ACC112 (cell line): ENCODE measurements around the gene GNAT1.
A peak's percentile ranks its signal among the peaks of the same experiment; 100 is the strongest.

Experiments used
- H2AFZ ChIP-seq: fragments of 200-600 bp; sonication (generic); one replicate; pipeline ENCODE4 v1.6.0; 2017; ENCODE audit warnings: antibody characterized with exemption, low read length; ENCODE audit not compliant: unreplicated experiment
- H3K27ac ChIP-seq: fragments of 200-600 bp; sonication (generic); 2 replicates; pipeline ENCODE4 v1.5.1; 2014; ENCODE audit warnings: low read depth, mild to moderate bottlenecking, antibody characterized with exemption, low read length, moderate library complexity
- H3K27me3 ChIP-seq: fragments of 200-600 bp; sonication (generic); 2 replicates; pipeline ENCODE4 v1.6.1; 2014; ENCODE audit warnings: mild to moderate bottlenecking, antibody characterized with exemption, low read length, moderate library complexity, mixed read lengths; ENCODE audit not compliant: insufficient read depth
- H3K36me3 ChIP-seq: fragments of 200-600 bp; sonication (generic); 2 replicates; pipeline ENCODE4 v1.6.1; 2016; ENCODE audit warnings: mild to moderate bottlenecking, antibody characterized with exemption, low read length, moderate library complexity, mixed read lengths; ENCODE audit not compliant: insufficient read depth
- H3K4me1 ChIP-seq: fragments of 200-600 bp; sonication (generic); one replicate; pipeline ENCODE4 v1.6.1; 2016; ENCODE audit warnings: low read length, mixed read lengths; ENCODE audit not compliant: insufficient read depth, unreplicated experiment, control insufficient read depth
- H3K4me3 ChIP-seq: fragments of 200-600 bp; sonication (generic); 2 replicates; pipeline ENCODE4 v1.5.1; 2014; ENCODE audit warnings: mild to moderate bottlenecking, low read depth, low read length
- H3K79me2 ChIP-seq: fragments of 200-600 bp; sonication (generic); one replicate; pipeline ENCODE4 v1.6.0; 2016; ENCODE audit warnings: low read length; ENCODE audit not compliant: control insufficient read depth, unreplicated experiment, insufficient read depth

GNAT1 gene

GRCh38 chr3:50154840-50155490, 36.4 kb upstream of the GNAT1 start, which contains the start of gene SEMA3F:
Gene SEMA3F, plus strand, starts transcription at chr3:50155324. Its CDS starts 4,299 bp downstream, at chr3:50159623.
- Histone ChIP-seq H2AFZ (no peak within 1 kb of the TSS), H3K27ac (no peak within 1 kb of the TSS), H3K36me3 (no peaks in the 10 kb centered on the region), H3K4me3 (peak within 1 kb of the TSS; percentile 79), H3K27me3 (no peaks in the 10 kb centered on the region), H3K4me1 (peaks cover 35% of the 10 kb centered on the region), H3K79me2 (peaks cover 19% of the 10 kb centered on the region)

DNA sequence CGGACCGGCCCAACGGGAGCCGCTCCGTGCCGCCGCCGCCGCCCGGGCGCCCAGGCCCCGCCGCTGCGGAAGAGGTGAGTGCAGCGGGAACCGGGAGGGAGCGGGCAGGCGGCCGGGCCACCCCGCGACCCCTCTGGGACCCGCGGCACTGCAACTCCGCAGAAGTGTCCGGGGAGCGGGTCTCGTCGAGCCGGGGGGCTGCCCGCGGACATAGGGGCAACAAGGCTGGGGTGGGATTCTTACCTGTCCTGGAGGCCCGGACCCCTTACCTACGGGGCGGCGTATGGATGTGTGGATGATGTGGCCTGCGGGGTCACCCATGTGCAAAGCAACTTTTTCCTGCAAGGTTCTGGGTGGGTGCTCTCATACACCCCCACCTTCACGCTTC, 35.9 kb upstream of the GNAT1 start:
- Histone ChIP-seq H3K27ac (no peak overlapping the region), H3K4me1 (peaks cover 40% of the 10 kb centered on the region), H3K4me3 (peak overlapping the region; percentile 79), H3K79me2 (peaks cover 19% of the 10 kb centered on the region), H2AFZ (no peak overlapping the region), H3K27me3 (no peaks in the 10 kb centered on the region), H3K36me3 (no peaks in the 10 kb centered on the region)

DNA sequence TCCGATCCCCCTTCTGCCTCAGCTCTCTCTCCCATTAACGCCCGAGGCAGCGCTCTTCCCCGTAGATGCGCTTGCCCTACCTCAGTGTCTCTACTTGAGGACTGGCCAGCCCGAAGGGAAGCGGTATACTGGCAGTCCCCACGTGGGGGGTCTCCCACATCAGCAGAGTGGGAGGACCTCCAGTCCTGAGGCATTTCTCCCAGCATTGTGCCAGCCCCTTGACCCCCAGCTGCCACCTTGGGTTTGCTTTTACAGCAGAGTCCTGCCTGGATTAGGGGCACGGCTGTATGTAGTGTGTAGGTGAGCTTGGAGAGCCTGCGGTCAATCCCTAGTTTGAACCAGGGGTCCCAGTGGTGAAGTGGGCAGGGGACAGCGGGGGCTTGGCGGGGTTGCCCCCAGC, 35.5 kb upstream of the GNAT1 start:
- no peak overlapping the region for H2AFZ ChIP-seq
- peaks cover 19% of the 10 kb centered on the region for H3K79me2 ChIP-seq
- peaks cover 44% of the 10 kb centered on the region for H3K4me1 ChIP-seq
- H3K27ac ChIP-seq: no peak overlapping the region
- H3K36me3 ChIP-seq: no peaks in the 10 kb centered on the region
- H3K4me3 ChIP-seq: peak overlapping the region; percentile 79
- no peaks in the 10 kb centered on the region for H3K27me3 ChIP-seq

DNA sequence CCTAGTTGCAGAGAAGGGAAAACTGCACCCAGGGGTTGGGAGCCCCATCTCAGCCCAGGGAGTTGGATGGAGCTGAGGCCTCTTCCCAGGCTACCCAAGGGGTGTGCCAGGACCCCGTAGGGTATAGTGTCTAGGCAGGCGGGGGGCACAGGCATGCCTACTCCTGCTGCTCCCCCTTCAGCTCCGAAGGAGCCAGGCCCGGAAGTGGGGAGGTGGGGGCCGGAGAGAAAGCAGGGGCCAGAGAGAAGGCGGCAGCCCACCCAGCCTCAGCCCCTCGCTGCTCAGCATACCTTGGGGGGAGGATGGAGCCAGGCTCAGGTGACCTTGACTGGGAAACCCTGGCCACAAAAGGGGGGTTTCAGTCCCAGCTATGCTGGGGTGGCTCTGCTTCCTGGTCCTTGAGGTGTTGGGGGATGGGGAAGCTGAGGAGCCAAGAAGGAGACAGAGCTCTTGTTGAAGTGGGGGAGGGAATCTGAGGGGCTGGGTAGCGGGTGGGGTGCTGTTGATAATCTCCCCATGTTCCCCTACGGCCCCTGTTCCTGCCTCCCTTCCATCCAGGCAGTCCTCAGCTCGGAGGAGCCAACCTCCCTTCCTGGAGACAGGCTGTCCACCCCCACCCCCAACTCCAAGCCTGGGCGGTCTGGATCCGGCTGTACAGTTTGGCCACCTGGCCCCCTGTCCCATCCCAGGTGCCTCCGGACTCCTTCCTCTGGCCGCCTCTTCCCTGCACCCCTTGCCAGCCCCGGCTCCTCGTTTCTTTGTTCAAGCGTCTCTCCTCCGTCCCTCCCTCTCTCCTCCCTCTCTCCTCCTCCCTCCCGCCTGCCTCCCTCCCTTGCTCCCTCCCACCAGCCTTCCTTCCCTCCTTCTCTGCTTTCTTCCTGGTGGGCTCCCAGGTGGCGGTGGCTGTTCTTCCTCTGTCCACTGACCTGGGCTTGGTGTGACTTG, 34.6 kb upstream of the GNAT1 start:
- Histone ChIP-seq H3K4me3 (peak overlapping the region; percentile 79), H2AFZ (no peak overlapping the region), H3K27ac (no peak overlapping the region), H3K27me3 (no peaks in the 10 kb centered on the region), H3K36me3 (no peaks in the 10 kb centered on the region), H3K4me1 (peaks cover 53% of the 10 kb centered on the region), H3K79me2 (peaks cover 19% of the 10 kb centered on the region)

GRCh38 chr3:50157827-50158529, 33.4 kb upstream of the GNAT1 start:
- Histone ChIP-seq H3K79me2 (peaks cover 19% of the 10 kb centered on the region), H3K4me3 (no peak overlapping the region), H2AFZ (no peak overlapping the region), H3K4me1 (peaks cover 64% of the 10 kb centered on the region), H3K27me3 (no peaks in the 10 kb centered on the region), H3K27ac (0 out of 2 replicates have a peak overlapping the region, but pooled peaks have one; percentile 2), H3K36me3 (no peaks in the 10 kb centered on the region)

- Histone ChIP-seq H2AFZ (no peak overlapping the region), H3K4me1 (peaks cover 69% of the 10 kb centered on the region), H3K27ac (peak overlapping the region; percentile 2; the same call in 1 of the 2 replicates), H3K79me2 (peaks cover 19% of the 10 kb centered on the region), H3K36me3 (no peaks in the 10 kb centered on the region), H3K4me3 (no peak overlapping the region), H3K27me3 (no peaks in the 10 kb centered on the region)
Measured at GRCh38 chr3:50158530-50159146, 32.8 kb upstream of the GNAT1 start.

- peaks cover 87% of the 10 kb centered on the region for H3K4me1 ChIP-seq
Measured at GRCh38 chr3:50160561-50160983, 30.8 kb upstream of the GNAT1 start.

DNA sequence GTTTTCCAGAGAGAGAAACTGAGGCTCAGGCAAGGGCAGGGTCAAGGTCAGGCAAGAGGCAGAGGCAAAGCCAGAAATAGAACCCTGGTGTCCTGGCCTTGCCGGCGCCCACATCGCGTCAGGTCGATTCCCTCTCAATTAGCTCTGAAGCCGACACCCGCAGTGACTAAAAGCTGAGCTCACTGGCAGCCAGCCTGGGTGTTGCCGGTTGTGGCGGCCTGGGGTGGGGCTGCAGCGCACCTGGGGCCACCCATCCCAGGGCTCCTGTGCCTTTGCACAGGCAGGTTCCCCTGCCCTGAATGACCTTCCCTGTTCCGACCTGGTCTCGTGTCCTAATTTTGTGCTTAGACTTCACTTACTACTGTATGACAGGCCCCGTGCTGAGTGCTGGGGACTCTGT, 30.1 kb upstream of the GNAT1 start:
- Histone ChIP-seq H3K4me1 (peaks cover 87% of the 10 kb centered on the region), H2AFZ (no peak overlapping the region), H3K4me3 (no peak overlapping the region), H3K27me3 (no peaks in the 10 kb centered on the region), H3K79me2 (peaks cover 8% of the 10 kb centered on the region), H3K27ac (no peak overlapping the region), H3K36me3 (no peaks in the 10 kb centered on the region)

More at GRCh38 chr3:50160561-50160983, 30.8 kb upstream of the GNAT1 start:
- Histone ChIP-seq H3K36me3 (no peaks in the 10 kb centered on the region), H3K27ac (peak overlapping the region; percentile 13; the same call in 1 of the 2 replicates), H2AFZ (no peak overlapping the region), H3K79me2 (peaks cover 16% of the 10 kb centered on the region), H3K4me3 (no peak overlapping the region), H3K27me3 (no peaks in the 10 kb centered on the region)

DNA sequence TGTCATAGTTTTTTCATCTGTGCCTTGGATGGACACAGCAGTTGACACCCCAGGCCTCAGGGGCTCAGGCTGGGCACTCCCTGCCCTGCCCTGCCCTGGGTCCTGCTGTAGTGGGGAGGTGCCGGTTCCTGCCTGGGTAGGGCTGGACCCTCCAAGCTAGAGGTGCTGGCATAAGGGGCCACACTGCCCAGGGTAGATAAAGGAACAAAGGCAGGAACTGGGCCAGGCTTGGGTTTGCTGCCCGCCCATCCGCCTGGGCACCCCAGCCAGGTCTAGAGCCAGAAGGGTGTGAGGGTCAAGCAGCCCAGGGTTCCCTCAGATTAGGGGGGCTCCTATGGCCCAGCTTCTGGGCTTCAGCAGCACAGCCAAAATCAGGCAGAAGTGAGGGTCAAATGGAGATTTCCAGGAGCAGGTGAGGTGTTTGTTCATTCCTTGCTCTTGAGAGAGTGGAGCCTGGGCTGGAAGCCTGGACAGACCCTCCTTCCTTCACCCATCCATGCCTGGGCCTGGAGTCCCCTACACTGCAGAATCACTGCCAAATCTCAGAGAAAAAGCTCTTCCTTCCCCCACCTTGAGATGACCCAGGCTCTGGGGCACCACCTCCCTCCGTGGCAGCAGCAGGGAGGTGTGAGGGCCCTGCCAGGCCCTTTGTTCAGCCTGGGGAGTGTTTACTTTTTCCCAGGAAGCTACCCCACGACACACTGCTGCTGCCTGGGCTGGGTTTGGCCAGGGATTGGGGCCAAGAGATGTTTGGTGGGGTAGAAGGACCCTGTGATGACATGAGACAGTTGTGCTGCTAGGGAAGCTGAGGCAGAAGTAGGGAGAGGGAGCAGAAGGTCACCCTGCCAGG, 29.2 kb upstream of the GNAT1 start:
- Histone ChIP-seq H3K27me3 (no peaks in the 10 kb centered on the region), H3K36me3 (no peaks in the 10 kb centered on the region), H3K27ac (peak overlapping the region; percentile 79), H2AFZ (no peak overlapping the region), H3K4me1 (peaks cover 92% of the 10 kb centered on the region), H3K79me2 (peaks cover 17% of the 10 kb centered on the region), H3K4me3 (no peak overlapping the region)
